GM18870 (cell line): ENCODE measurements around the gene MAP9.
"Not testable (repeated sequence)": the region's sequence is repeated elsewhere in the genome, so short reads cannot be mapped to it uniquely, and the experiment has no call there.

Experiments used
- ATAC-seq: cut with Tn5 transposase; IDR thresholded peaks from one replicate; pipeline ENCODE4 v1.9.1; 2021; ENCODE audit warnings: moderate library complexity; ENCODE audit not compliant: unreplicated experiment

The MAP9 gene

GRCh38 chr4:155376387-155377268 is at the start of gene MAP9:
Gene MAP9 (minus strand): TSS chr4:155376965. CDS start chr4:155375850, 1,115 bp downstream.
- peak; percentile 99 for ATAC-seq

- ATAC-seq: not testable (repeated sequence)
Observed at GRCh38 chr4:155424778-155425177, 48.0 kb upstream of the MAP9 start.

- no peak for ATAC-seq
Observed at GRCh38 chr4:155423671-155424070, 46.9 kb upstream of the MAP9 start.

GRCh38 chr4:155419266-155419665 is 42.5 kb upstream of the MAP9 start:
- ATAC-seq: no peak

- no peak for ATAC-seq
Observed at GRCh38 chr4:155415662-155416061, 38.9 kb upstream of the MAP9 start.

GRCh38 chr4:155413451-155413850 is 36.7 kb upstream of the MAP9 start:
- no peak for ATAC-seq

- ATAC-seq: no peak
Observed at GRCh38 chr4:155411546-155411945, 34.8 kb upstream of the MAP9 start.

GRCh38 chr4:155408796-155409195 is 32.0 kb upstream of the MAP9 start:
- no peak for ATAC-seq

- no peak for ATAC-seq
Observed at GRCh38 chr4:155407480-155407879, 30.7 kb upstream of the MAP9 start.

- no peak for ATAC-seq
Observed at GRCh38 chr4:155405059-155405458, 28.3 kb upstream of the MAP9 start.

- ATAC-seq: no peak
Observed at GRCh38 chr4:155403886-155404285, 27.1 kb upstream of the MAP9 start.

GRCh38 chr4:155402941-155403340 is 26.2 kb upstream of the MAP9 start:
- ATAC-seq: no peak

- no peak for ATAC-seq
Observed at GRCh38 chr4:155400893-155401292, 24.1 kb upstream of the MAP9 start.

- ATAC-seq: no peak
Observed at GRCh38 chr4:155399974-155400697, 23.4 kb upstream of the MAP9 start.

- ATAC-seq: no peak
Observed at GRCh38 chr4:155392481-155393184, 15.9 kb upstream of the MAP9 start.

- no peak for ATAC-seq
Observed at GRCh38 chr4:155391932-155392331, 15.2 kb upstream of the MAP9 start.

- no peak for ATAC-seq
Observed at GRCh38 chr4:155388162-155388561, 11.4 kb upstream of the MAP9 start.

- ATAC-seq: no peak
Observed at GRCh38 chr4:155383541-155383940, 6.8 kb upstream of the MAP9 start.

- no peak for ATAC-seq
Observed at GRCh38 chr4:155377276-155377675, 511 bp upstream of the MAP9 start.

- ATAC-seq: peak; percentile 40
Observed at GRCh38 chr4:155371432-155372043, 5.2 kb downstream of the MAP9 start.

GRCh38 chr4:155367608-155368007 is 9.2 kb downstream of the MAP9 start:
- ATAC-seq: peak; percentile 69
